ENCODE measurements around the gene PLS3. TPM values are rescaled to one million over a fixed set of nuclear protein-coding genes. Genes with fewer than 3 reads are reported as not detected.

The PLS3 gene
- total RNA-seq, 1 donor from 2014 or later = 197 TPM

DNA sequence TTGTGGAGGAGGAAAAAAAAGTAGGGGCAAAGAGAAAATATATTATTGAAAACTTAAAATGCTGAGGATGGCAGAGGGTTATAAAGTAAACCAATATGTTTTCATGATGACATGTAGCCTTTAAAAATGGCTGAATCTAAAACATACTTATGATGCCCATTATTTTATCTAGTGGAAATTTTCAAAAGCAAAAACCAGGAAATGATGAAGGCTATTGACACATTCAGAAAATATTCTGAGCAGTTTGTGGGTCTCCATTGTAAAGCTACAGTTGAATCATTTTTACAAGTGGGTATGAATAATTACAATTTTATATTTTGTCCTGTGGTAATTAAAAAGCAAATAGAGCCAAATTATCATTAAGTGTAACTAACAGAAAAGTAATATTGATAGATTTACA, 10.7 kb downstream of the PLS3 start:
- TF ChIP-seq, protein P1, sequence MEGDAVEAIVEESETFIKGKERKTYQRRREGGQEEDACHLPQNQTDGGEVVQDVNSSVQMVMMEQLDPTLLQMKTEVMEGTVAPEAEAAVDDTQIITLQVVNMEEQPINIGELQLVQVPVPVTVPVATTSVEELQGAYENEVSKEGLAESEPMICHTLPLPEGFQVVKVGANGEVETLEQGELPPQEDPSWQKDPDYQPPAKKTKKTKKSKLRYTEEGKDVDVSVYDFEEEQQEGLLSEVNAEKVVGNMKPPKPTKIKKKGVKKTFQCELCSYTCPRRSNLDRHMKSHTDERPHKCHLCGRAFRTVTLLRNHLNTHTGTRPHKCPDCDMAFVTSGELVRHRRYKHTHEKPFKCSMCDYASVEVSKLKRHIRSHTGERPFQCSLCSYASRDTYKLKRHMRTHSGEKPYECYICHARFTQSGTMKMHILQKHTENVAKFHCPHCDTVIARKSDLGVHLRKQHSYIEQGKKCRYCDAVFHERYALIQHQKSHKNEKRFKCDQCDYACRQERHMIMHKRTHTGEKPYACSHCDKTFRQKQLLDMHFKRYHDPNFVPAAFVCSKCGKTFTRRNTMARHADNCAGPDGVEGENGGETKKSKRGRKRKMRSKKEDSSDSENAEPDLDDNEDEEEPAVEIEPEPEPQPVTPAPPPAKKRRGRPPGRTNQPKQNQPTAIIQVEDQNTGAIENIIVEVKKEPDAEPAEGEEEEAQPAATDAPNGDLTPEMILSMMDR (conservative IDR thresholded peaks at IDR 0.05) = no peak
- Mint-ChIP-seq H3K27me3 (no peaks in the 10 kb centered on the region), H3K4me3 (no peak overlapping the region), H3K36me3 (peaks cover 18% of the 10 kb centered on the region), H3K4me1 (ENCODE audit: unreplicated experiment) (peaks cover 4% of the 10 kb centered on the region), H3K27ac (peak overlapping the region; percentile 41), H3K9me3 (no peaks in the 10 kb centered on the region)
- DNase-seq (ENCODE audit: extremely low spot score, unreplicated experiment) = no peak

DNA sequence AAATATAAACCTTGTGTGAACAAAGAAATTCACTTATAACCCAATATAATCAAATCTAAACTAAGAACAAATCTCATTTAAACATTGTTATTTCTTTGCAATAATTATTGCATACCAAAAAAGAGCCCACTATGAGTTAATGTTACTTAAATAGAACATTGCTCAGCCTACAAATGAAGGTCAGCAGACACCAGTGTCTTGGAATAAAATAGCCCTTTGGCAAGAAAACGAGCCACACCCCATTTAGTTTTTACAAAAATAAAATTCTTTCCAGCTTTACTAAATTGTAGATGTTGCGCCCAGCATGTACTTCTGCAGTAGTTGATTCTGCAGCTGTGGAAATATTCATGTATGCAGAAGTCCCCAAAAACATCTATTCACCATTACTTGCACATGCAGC, 12.2 kb downstream of the PLS3 start:
- Mint-ChIP-seq H3K4me3 (no peak overlapping the region), H3K9me3 (no peaks in the 10 kb centered on the region), H3K4me1 (ENCODE audit: unreplicated experiment) (peaks cover 4% of the 10 kb centered on the region), H3K27ac (no peak overlapping the region), H3K27me3 (no peaks in the 10 kb centered on the region), H3K36me3 (peaks cover 26% of the 10 kb centered on the region)
- TF ChIP-seq, protein P1 (conservative IDR thresholded peaks at IDR 0.05) = no peak
- DNase-seq (ENCODE audit: extremely low spot score, unreplicated experiment) = no peak

DNA sequence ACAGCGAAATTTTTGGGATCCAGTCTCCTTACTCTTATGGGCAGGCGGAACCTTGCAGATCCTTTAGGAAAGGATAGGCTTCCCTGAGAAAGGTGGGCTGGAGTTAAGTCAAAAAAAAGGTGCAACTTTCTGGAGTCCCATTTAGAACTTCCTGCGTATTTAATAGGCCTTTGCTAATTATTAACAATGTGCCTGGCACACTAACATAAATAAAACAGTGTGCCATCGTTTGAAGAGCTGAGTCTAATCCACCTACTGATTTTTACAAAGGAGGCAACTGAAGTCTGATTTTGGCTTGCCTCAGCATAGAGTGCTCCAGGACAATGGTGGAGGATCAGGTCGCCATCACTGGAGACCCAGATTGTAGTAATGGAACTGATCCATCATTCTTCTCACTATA, 15.7 kb downstream of the PLS3 start:
- TF ChIP-seq, protein P1 (conservative IDR thresholded peaks at IDR 0.05) = no peak
- Mint-ChIP-seq H3K4me3 (no peak overlapping the region), H3K9me3 (peaks cover 7% of the 10 kb centered on the region), H3K36me3 (peaks cover 39% of the 10 kb centered on the region), H3K27me3 (no peaks in the 10 kb centered on the region), H3K4me1 (ENCODE audit: unreplicated experiment) (peaks cover 15% of the 10 kb centered on the region), H3K27ac (no peak overlapping the region)
- DNase-seq (ENCODE audit: extremely low spot score, unreplicated experiment) = no peak

DNA sequence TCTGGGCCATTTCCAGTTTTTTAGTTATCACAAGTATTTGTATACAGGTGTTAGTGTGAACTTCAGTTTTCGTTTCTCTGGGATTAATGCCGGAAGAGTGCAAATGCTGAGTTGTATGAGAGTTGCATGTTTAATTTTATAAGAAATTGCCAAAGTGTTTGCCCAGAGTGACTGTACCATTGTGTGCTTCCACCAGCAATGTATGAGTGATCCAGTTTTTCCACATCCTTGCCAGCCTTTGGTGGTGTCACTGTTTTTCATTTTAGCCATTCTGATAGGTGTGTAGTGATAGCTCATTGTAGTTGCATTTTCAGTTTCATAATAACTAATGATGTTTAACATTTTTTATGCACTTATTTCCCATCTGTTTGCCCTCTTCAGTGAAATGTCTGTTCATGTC, 18.4 kb downstream of the PLS3 start:
- Mint-ChIP-seq H3K27ac (peak overlapping the region; percentile 69), H3K27me3 (no peaks in the 10 kb centered on the region), H3K4me3 (no peak overlapping the region), H3K4me1 (ENCODE audit: unreplicated experiment) (peaks cover 38% of the 10 kb centered on the region), H3K9me3 (peaks cover 7% of the 10 kb centered on the region), H3K36me3 (peaks cover 39% of the 10 kb centered on the region)
- TF ChIP-seq, protein P1 (conservative IDR thresholded peaks at IDR 0.05) = no peak
- DNase-seq (ENCODE audit: extremely low spot score, unreplicated experiment) = no peak

DNA sequence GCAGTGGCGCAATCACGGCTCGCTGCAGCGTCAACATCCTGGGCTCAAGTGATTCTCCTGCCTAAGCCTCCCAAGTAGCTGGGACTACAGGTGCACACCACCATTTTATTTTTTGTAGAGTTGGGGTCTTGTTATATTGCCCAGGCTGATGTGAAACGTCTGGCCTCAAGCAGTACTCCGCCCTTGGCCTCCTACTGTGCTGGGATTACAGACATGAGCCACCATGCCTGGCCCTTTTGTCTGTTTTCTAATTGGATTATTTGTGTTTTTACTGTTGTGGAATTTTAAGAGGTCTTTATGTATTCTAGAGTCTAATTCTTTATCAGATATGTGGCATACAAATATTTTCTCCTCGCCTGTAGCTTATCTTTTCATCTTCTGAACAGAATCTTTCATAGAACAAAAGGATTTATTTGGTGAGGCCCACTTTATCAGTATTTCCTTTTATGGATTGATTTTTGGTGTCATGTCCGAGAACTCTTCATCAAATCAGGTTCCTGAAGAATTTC, 18.9 kb downstream of the PLS3 start:
- no peak for DNase-seq (ENCODE audit: extremely low spot score, unreplicated experiment)
- TF ChIP-seq, protein P1 (conservative IDR thresholded peaks at IDR 0.05) = no peak
- H3K36me3 Mint-ChIP-seq = peaks cover 36% of the 10 kb centered on the region
- peaks cover 7% of the 10 kb centered on the region for H3K9me3 Mint-ChIP-seq
- H3K27ac Mint-ChIP-seq = peak overlapping the region; percentile 69
- no peak overlapping the region for H3K4me3 Mint-ChIP-seq
- H3K27me3 Mint-ChIP-seq = no peaks in the 10 kb centered on the region
- H3K4me1 Mint-ChIP-seq (ENCODE audit: unreplicated experiment) = peaks cover 43% of the 10 kb centered on the region
